ENCODE measurements around the gene RUNX2.

The RUNX2 gene

DNA sequence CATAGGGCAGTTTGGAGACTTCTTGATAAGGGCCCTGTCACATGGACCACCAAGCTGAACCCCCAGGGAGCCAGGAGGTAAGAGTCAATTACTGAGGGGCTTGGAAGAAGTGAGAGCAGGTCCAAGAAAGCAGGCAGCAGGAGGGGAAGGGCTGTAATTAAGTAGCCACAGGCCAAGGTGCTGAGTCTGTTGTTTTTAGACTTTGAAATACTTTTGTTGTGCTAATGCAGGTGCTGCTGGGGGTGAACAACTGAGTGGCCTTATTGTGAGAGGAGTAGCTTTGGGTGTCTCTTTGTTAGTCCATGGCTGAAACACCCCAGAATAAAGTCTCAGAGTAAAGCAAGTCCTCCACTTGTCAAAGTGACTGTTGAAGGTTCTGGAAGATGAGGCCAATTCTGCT, 316.6 kb downstream of the RUNX2 start:
- H3K9me3 ChIP-seq (ENCODE audit: control insufficient read depth, insufficient read depth, low read length): no peaks in the 10 kb centered on the region
- H3K27me3 ChIP-seq (ENCODE audit: control insufficient read depth, insufficient read depth, low read length): no peaks in the 10 kb centered on the region; the same call in 1 of the 2 replicates
- no peaks in the 10 kb centered on the region for H3K36me3 ChIP-seq (ENCODE audit: control insufficient read depth, insufficient read depth, low read length)
- DNase-seq (ENCODE audit: low read depth, low spot score): no peak
- H3K4me1 ChIP-seq (ENCODE audit: control insufficient read depth, insufficient read depth, low read length): no peaks in the 10 kb centered on the region; the same call in 1 of the 2 replicates
- no peak overlapping the region for H3K27ac ChIP-seq (ENCODE audit: low read length)
- H3K4me3 ChIP-seq (ENCODE audit: low read length): no peak overlapping the region

DNA sequence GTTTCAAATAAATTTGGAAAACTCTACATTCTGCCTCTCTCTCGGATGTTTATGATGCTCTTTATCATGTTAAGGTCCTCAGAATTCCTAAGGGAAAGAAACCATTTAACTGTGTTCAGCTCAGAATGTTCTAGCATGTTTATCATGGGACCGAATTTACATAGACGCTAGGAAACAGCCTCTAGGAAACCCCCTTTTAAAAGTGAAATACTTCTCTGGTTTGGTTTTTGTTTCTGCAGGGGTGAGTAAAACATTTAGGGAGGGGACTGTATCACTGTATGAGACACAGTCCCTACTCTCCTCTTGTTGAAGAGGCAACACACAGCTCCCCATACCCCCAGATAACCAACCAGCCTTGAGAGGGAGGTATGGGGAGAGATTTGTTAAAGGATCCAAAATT, 317.2 kb downstream of the RUNX2 start:
- no CpG with 5 or more reads among the region's 3 CpGs for WGBS (ENCODE audit: insufficient coverage, insufficient read length)
- no peaks in the 10 kb centered on the region; the same call in 1 of the 2 replicates for H3K27me3 ChIP-seq (ENCODE audit: control insufficient read depth, insufficient read depth, low read length)
- no peaks in the 10 kb centered on the region for H3K36me3 ChIP-seq (ENCODE audit: control insufficient read depth, insufficient read depth, low read length)
- DNase-seq (ENCODE audit: low read depth, low spot score): no peak
- H3K9me3 ChIP-seq (ENCODE audit: control insufficient read depth, insufficient read depth, low read length): no peaks in the 10 kb centered on the region
- no peak overlapping the region for H3K4me3 ChIP-seq (ENCODE audit: low read length)
- no peak overlapping the region for H3K27ac ChIP-seq (ENCODE audit: low read length)
- no peaks in the 10 kb centered on the region; the same call in 1 of the 2 replicates for H3K4me1 ChIP-seq (ENCODE audit: control insufficient read depth, insufficient read depth, low read length)

DNA sequence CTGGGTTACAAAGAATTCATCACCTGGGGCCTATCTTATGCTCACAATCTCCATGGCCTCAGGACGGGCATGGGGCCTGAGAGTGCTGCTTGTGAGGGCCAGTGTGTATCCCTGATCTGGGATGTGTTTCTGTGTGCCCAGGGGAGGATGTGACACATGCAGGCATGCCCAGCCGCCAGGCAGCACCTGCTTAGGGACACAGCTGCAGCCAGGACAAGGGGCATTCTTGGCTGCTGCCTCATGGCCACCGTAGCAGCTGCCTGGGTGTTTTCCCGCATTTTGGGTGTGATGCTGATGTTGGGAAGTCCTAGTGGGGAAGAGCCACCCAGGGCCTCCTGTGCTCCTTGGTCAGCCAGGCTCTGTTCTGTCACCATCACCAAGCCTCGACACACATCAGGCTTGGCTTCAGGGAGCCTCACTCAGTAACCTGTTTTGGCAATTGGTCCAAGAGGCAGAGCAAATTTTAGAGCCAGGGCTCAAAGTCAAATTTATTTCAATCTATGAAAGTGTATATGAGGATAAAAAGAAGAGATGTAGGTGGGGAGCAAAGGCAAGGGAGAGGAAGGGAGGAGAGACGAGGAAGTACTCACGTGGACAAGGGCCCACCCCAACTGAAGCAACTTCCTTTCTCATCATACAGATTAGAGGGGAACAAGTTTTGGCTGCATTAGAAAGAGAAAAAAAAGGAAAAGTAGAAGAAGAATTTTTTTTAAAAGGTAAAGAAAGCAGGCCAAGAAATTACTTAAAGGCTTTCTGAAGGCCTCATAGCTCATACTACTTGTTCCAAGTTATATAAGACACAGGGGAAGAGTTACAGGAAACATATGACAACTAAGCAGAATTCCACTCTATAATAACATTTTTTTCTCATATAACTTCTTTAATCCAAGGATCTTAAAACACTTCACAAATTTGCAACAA, 319.5 kb downstream of the RUNX2 start:
- Histone ChIP-seq H3K4me1 (ENCODE audit: control insufficient read depth, insufficient read depth, low read length) (no peaks in the 10 kb centered on the region; the same call in 1 of the 2 replicates), H3K27ac (ENCODE audit: low read length) (no peak overlapping the region), H3K4me3 (ENCODE audit: low read length) (no peak overlapping the region), H3K27me3 (ENCODE audit: control insufficient read depth, insufficient read depth, low read length) (no peaks in the 10 kb centered on the region; the same call in 1 of the 2 replicates), H3K36me3 (ENCODE audit: control insufficient read depth, insufficient read depth, low read length) (no peaks in the 10 kb centered on the region), H3K9me3 (ENCODE audit: control insufficient read depth, insufficient read depth, low read length) (no peaks in the 10 kb centered on the region)
- 100% methylated on average over 2 of the region's 7 CpGs for WGBS (ENCODE audit: insufficient coverage, insufficient read length)
- DNase-seq (ENCODE audit: low read depth, low spot score): no peak

DNA sequence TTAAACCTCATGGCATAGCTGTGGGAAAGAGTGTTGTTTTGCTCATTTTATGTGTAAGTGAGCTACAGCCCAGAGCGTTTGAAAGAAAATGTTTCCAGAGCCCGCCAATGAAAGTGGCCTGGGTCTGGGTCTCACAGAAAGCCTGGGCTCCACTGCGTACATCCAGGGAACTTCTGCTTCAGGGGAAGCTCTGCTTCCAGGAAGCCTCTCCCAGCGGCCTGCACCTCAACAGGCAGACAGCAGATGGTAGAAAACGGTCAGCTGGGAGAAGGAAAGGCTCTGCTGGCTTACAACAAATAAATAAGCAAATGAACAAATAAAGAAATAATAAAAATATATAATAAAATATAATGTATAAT, 320.1 kb downstream of the RUNX2 start:
- H3K27ac ChIP-seq (ENCODE audit: low read length): no peak overlapping the region
- no peak overlapping the region for H3K4me3 ChIP-seq (ENCODE audit: low read length)
- no peak for DNase-seq (ENCODE audit: low read depth, low spot score)
- H3K36me3 ChIP-seq (ENCODE audit: control insufficient read depth, insufficient read depth, low read length): no peaks in the 10 kb centered on the region
- no peaks in the 10 kb centered on the region; the same call in 1 of the 2 replicates for H3K4me1 ChIP-seq (ENCODE audit: control insufficient read depth, insufficient read depth, low read length)
- WGBS (ENCODE audit: insufficient coverage, insufficient read length): no CpG with 5 or more reads among the region's 5 CpGs
- H3K27me3 ChIP-seq (ENCODE audit: control insufficient read depth, insufficient read depth, low read length): no peaks in the 10 kb centered on the region; the same call in 1 of the 2 replicates
- no peaks in the 10 kb centered on the region for H3K9me3 ChIP-seq (ENCODE audit: control insufficient read depth, insufficient read depth, low read length)

DNA sequence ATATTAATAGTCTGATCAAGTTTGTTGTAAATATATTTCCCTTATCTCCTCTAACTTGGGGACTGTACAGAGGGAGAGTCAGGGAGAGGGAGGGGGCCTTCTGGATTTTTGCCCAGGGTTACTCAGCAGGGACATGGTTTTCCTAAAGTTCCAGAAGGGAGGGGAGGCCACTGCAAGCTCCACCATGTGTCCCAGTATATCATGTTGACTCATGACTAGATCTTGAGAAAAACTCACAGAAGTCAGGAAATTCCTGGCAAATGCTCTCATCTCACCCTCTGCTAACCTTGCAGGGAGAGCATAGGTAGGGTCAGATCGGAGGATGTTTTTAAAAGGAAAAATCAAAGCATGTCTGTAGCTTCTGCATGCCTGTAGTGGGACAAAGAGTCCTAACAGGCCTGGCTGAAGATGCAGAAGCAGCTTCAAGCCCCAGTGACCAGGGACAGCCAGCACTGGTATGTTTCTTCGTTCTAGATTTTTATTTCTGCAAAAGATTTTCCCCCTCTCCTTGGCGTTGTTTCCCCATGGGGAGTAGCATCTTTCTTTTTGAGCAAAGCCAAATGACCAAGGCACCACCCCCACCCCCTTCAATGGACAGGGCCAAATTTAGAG, 322.5 kb downstream of the RUNX2 start:
- Histone ChIP-seq H3K9me3 (ENCODE audit: control insufficient read depth, insufficient read depth, low read length) (no peaks in the 10 kb centered on the region), H3K27ac (ENCODE audit: low read length) (no peak overlapping the region), H3K27me3 (ENCODE audit: control insufficient read depth, insufficient read depth, low read length) (no peaks in the 10 kb centered on the region), H3K4me1 (ENCODE audit: control insufficient read depth, insufficient read depth, low read length) (no peaks in the 10 kb centered on the region; the same call in 1 of the 2 replicates), H3K36me3 (ENCODE audit: control insufficient read depth, insufficient read depth, low read length) (no peaks in the 10 kb centered on the region), H3K4me3 (ENCODE audit: low read length) (no peak overlapping the region)
- no CpG with 5 or more reads among the region's 3 CpGs for WGBS (ENCODE audit: insufficient coverage, insufficient read length)
- DNase-seq (ENCODE audit: low read depth, low spot score): no peak

DNA sequence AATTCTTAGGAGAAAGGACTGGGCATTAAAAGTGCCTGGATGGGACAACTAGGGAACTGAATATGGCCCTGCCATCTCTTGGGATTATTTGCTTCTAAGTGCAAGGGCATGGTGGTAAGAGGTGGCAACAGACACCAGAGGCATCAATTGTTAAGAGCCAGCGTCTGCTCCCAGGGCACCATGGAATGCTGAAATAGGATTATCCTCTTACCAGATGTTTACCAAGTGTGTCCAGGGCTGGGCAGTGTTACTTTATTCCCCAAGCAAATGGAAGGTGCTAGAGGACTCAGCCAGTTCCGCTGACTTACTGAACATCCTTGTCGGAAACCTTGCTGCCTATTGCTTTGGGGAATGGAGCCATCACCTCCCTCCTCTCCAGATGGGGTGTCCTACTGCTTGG, 323.2 kb downstream of the RUNX2 start:
- no peaks in the 10 kb centered on the region for H3K27me3 ChIP-seq (ENCODE audit: control insufficient read depth, insufficient read depth, low read length)
- H3K4me3 ChIP-seq (ENCODE audit: low read length): no peak overlapping the region
- DNase-seq (ENCODE audit: low read depth, low spot score): no peak
- WGBS (ENCODE audit: insufficient coverage, insufficient read length): no CpG with 5 or more reads among the region's 3 CpGs
- no peaks in the 10 kb centered on the region; the same call in 1 of the 2 replicates for H3K4me1 ChIP-seq (ENCODE audit: control insufficient read depth, insufficient read depth, low read length)
- H3K9me3 ChIP-seq (ENCODE audit: control insufficient read depth, insufficient read depth, low read length): no peaks in the 10 kb centered on the region
- H3K36me3 ChIP-seq (ENCODE audit: control insufficient read depth, insufficient read depth, low read length): no peaks in the 10 kb centered on the region
- H3K27ac ChIP-seq (ENCODE audit: low read length): no peak overlapping the region

DNA sequence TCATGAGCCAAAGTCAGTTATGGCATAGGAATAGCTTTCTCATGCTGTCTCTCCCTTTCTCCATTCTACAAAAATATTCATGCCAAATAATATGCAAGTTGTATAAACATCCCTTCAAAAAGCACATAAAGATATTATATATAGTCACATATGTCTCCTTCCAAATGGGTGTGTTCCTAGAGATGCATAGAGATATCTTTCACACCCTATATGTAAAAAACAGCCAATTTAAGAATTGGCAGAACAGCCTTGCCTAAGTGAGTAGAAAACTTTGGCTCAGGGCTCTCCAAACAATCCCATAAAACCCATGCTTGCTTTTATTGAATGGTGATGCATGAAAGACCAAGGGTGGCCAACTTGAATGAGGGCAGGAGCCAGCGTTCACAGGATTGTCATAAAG, 324.3 kb downstream of the RUNX2 start:
- H3K4me3 ChIP-seq (ENCODE audit: low read length): no peak overlapping the region
- DNase-seq (ENCODE audit: low read depth, low spot score): no peak
- H3K27ac ChIP-seq (ENCODE audit: low read length): no peak overlapping the region
- H3K27me3 ChIP-seq (ENCODE audit: control insufficient read depth, insufficient read depth, low read length): no peaks in the 10 kb centered on the region
- no peaks in the 10 kb centered on the region for H3K36me3 ChIP-seq (ENCODE audit: control insufficient read depth, insufficient read depth, low read length)
- no peaks in the 10 kb centered on the region for H3K4me1 ChIP-seq (ENCODE audit: control insufficient read depth, insufficient read depth, low read length)
- no peaks in the 10 kb centered on the region for H3K9me3 ChIP-seq (ENCODE audit: control insufficient read depth, insufficient read depth, low read length)
- no CpG with 5 or more reads among the region's 1 CpG for WGBS (ENCODE audit: insufficient coverage, insufficient read length)

DNA sequence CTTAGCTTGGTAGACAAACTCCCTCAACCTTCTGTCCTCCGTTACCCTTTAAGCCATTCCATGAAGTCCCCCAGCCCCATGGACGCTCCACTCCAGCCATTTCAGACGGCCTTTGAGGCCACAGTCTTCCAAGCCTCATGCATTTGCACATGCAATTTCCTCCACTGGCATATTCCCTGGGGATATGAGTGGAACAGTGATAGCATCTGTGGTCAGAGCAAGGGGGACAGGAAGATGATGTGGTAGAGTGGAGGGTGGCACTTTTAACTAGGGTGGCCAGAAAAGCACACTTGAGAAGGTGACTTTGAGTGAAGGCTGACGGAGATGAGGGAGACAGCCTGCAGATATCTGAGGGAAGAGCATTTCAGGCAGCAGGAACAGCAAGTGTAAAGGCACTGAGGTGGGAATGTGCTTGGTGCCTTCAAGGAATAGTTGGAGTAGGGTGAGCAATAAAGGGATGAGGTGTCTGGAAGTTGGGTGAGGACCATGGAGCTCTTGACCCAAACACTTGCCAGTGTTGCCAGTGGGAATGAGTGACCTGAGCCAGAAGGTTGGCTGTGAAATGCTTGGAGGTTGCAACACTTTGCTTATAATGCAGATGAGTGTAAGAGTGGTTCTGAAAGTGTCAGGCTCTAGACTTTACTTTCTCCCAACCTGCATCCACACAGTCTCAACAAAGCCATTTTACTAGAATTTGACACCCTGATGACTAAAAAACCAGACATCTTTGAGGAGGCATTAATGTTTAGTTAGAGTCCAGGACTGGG, 325.2 kb downstream of the RUNX2 start:
- H3K9me3 ChIP-seq (ENCODE audit: control insufficient read depth, insufficient read depth, low read length): no peaks in the 10 kb centered on the region
- no CpG with 5 or more reads among the region's 4 CpGs for WGBS (ENCODE audit: insufficient coverage, insufficient read length)
- no peak overlapping the region for H3K27ac ChIP-seq (ENCODE audit: low read length)
- DNase-seq (ENCODE audit: low read depth, low spot score): no peak
- no peak overlapping the region for H3K4me3 ChIP-seq (ENCODE audit: low read length)
- H3K27me3 ChIP-seq (ENCODE audit: control insufficient read depth, insufficient read depth, low read length): no peaks in the 10 kb centered on the region
- H3K36me3 ChIP-seq (ENCODE audit: control insufficient read depth, insufficient read depth, low read length): no peaks in the 10 kb centered on the region
- no peaks in the 10 kb centered on the region for H3K4me1 ChIP-seq (ENCODE audit: control insufficient read depth, insufficient read depth, low read length)

DNA sequence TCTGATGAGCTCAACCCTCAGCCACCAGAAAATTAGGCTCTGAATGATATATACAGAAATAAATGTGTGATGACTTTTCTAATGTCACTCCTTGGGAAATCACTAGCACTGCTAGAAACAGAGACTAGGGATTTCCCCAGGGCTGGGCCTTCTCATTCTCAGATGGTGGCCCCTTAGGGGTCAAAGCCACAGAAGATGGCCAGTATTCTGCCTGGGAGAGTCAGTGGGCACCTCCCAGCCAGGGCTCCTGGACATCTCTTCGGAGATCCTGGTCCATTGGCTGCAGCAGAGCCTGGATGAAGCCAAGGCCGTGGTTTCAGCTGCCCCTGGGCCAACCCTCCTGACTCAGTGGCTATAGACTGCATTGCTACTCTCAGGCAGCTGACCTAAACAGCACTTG, 326.5 kb downstream of the RUNX2 start:
- H3K4me1 ChIP-seq (ENCODE audit: control insufficient read depth, insufficient read depth, low read length): no peaks in the 10 kb centered on the region
- H3K9me3 ChIP-seq (ENCODE audit: control insufficient read depth, insufficient read depth, low read length): no peaks in the 10 kb centered on the region

DNA sequence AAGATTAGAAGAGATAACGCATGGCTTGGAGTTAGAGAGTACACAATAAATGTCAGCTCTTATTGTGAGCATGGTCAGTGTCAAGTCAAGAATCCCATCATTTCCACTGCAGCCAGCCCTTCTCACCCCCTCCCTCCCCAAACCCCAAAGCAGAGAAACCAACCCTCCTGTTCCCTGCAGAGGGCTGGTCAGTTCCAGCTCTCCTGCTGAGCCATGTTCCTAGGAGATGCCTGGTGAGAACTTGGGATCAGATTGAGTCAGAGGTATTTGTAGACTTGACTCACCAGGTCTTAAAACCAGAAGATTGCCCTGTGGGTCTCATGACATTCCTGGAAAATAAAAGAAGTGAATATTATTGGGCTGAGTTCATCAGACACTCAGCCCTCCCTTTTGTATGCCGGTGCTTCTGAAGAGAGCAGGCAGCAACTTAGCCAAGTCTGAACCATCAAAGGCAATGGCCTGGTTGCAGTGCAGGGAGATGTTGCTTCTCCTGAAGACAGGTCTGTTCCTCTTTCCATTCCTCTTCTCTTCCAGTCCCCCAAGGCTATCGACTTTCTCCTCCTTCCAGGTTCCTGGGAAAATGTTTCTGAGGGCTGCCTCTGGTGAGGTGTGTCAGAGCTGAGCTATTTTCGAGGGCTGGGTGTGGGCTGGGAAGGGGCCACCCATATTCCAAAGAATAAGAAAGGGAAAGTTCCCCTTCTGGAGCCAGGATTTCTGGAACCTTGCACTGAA, 327.8 kb downstream of the RUNX2 start:
- Histone ChIP-seq H3K36me3 (ENCODE audit: control insufficient read depth, insufficient read depth, low read length) (no peaks in the 10 kb centered on the region), H3K4me3 (ENCODE audit: low read length) (no peak overlapping the region), H3K4me1 (ENCODE audit: control insufficient read depth, insufficient read depth, low read length) (no peaks in the 10 kb centered on the region), H3K9me3 (ENCODE audit: control insufficient read depth, insufficient read depth, low read length) (no peaks in the 10 kb centered on the region), H3K27me3 (ENCODE audit: control insufficient read depth, insufficient read depth, low read length) (no peaks in the 10 kb centered on the region), H3K27ac (ENCODE audit: low read length) (no peak overlapping the region)
- DNase-seq (ENCODE audit: low read depth, low spot score): no peak
- no CpG with 5 or more reads among the region's 4 CpGs for WGBS (ENCODE audit: insufficient coverage, insufficient read length)

More for the DNA sequence above, 326.5 kb downstream of the RUNX2 start:
- WGBS (ENCODE audit: insufficient coverage, insufficient read length): no CpG with 5 or more reads among the region's 2 CpGs
- H3K36me3 ChIP-seq (ENCODE audit: control insufficient read depth, insufficient read depth, low read length): no peaks in the 10 kb centered on the region
- H3K27me3 ChIP-seq (ENCODE audit: control insufficient read depth, insufficient read depth, low read length): no peaks in the 10 kb centered on the region
- H3K27ac ChIP-seq (ENCODE audit: low read length): no peak overlapping the region
- no peak overlapping the region for H3K4me3 ChIP-seq (ENCODE audit: low read length)
- no peak for DNase-seq (ENCODE audit: low read depth, low spot score)

Measured in iPS DF 6.9 (cell line).